ENCODE measurements around the gene MAP1LC3B2. TPM values are rescaled to one million over a fixed set of nuclear protein-coding genes. Genes with fewer than 3 reads are reported as not detected.
"Not testable (repeated sequence)": the region's sequence is repeated elsewhere in the genome, so short reads cannot be mapped to it uniquely, and the experiment has no call there.

MAP1LC3B2 gene
- total RNA-seq, 1 donor from 2014 or later = not detected

GRCh38 chr12:116558280-116559161 is 660 bp upstream of the MAP1LC3B2 start:
- DNase-seq (ENCODE audit: low spot score) = no peak

GRCh38 chr12:116561181-116561821 is 2.1 kb downstream of the MAP1LC3B2 start:
- no peak for DNase-seq (ENCODE audit: low spot score)

DNA sequence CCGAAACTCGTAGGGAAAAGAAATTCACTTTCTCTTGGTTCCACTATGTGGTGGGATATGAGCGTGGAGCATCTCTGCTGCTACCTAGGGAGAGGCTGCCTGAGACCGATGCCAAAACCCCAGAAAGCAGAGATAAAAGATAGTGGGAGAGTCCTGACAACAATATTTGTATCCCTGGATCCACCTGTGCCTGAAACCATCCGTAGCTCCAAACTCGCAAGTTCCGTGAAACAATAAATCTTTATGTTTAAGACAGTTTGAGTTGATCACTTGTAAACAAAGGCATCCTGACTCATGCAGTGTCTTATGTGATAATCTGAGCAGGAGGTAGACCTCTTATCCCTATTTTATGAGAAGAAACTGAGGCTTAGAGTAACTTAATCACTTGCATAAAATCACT is 2.9 kb downstream of the MAP1LC3B2 start:
- DNase-seq (ENCODE audit: low spot score) = no peak

DNA sequence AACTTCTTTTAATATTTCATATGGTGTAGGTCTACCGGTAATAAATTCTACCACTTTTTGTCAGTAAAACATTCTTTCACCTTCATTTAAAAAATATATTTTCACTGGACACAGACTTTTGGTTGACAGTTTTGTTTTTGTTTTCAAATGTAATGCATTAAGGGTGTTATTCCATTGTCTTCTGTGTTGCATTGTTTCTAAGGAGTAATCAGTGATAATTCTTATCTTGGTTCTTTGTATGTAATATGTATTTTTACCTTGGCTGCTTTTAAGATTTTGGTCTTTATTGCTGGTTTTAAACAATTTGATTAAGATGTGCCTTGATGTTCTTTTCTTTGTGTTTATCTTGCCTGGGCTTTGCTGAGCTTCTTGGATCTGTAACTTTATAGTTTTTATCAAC is 4.1 kb downstream of the MAP1LC3B2 start:
- DNase-seq (ENCODE audit: low spot score) = no peak

DNA sequence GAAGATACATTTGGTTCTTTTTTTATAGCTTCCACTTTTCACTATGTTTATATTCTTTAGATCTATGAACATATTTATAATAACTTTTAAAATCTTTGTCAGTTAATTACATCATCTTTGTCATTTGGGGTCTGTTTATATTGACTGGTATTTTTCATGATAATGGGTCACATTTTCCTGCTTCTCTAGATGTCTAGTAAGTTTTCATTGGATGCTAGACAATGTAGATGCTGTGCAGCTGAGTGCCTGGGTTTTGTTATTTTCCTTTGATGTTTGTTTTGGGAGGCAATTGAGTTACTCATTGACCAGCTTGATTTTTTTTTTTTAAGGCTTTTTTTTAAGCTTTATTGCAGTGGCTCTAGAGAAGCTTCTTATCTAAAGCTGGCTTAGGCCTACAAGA is 4.9 kb downstream of the MAP1LC3B2 start:
- no peak for DNase-seq (ENCODE audit: low spot score)

DNA sequence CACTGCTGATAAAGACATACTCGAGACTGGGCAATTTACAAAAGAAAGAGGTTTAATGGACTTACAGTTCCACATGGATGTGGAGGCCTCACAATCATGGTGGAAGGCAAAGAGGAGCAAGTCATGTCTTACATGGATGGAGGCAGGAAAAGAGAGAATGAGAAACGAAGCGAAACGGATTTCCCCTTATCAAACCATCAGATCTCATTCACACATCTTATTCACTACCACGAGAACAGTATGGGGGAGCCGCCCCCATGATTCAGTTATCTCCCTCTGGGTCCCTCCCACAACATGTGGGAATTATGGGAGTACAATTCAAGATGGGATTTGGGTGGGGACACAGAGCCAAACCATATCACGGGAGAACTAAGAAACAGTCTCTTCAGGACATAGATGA is 6.0 kb downstream of the MAP1LC3B2 start:
- not testable (repeated sequence) for DNase-seq (ENCODE audit: low spot score)

GRCh38 chr12:116565963-116566362 is 6.8 kb downstream of the MAP1LC3B2 start:
- no peak for DNase-seq (ENCODE audit: low spot score)

GRCh38 chr12:116568203-116568602 is 9.0 kb downstream of the MAP1LC3B2 start:
- DNase-seq (ENCODE audit: low spot score) = no peak

DNA sequence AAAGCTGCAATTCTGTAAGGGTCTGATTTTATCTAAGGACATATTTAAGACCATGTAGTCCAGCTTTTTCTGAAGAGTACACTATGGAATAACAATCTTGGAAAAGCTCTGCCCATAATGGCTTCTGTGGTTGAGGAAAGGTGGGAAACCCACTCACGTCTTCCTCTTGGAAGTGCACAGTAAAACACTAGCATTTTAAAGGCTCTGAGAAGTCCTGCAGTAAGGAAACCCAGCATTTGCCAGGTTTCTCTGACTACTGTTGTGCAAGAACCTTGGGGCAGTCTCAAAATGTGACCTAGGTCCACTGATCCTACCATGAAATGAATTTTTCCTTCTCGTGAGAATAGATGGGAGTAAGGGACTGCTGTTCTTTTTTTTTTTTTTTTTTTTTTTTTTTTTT is 11.9 kb downstream of the MAP1LC3B2 start:
- DNase-seq (ENCODE audit: low spot score) = no peak

- DNase-seq (ENCODE audit: low spot score) = no peak
These were observed 14.6 kb downstream of the MAP1LC3B2 start for GRCh38 chr12:116573776-116574175.

- DNase-seq (ENCODE audit: low spot score) = not testable (repeated sequence)
These were observed 16.6 kb downstream of the MAP1LC3B2 start for GRCh38 chr12:116575754-116576153.

DNA sequence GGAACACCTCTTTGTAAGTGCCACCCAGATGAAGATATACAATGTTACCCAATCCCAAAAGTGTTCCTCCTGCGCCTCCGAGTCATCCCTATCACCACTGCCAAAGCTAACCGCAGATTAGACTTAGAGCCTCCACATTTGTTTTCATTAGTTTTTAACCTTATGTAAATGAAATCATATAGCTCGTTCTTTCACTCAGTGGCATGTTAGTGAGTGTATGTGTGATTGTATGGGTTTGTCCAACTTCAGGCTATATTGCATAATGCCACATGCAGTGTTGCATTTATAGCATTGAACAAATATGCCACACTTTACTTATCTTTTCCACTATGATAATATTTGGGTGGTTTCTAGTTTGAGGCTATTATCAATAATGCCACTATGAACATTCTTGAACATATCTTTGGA is 18.0 kb downstream of the MAP1LC3B2 start:
- no peak for DNase-seq (ENCODE audit: low spot score)

GRCh38 chr12:116578051-116578450 is 18.9 kb downstream of the MAP1LC3B2 start:
- DNase-seq (ENCODE audit: low spot score) = no peak

GRCh38 chr12:116582610-116583009 is 23.4 kb downstream of the MAP1LC3B2 start:
- no peak for DNase-seq (ENCODE audit: low spot score)

GRCh38 chr12:116583129-116583694 is 24.0 kb downstream of the MAP1LC3B2 start:
- no peak for DNase-seq (ENCODE audit: low spot score)

DNA sequence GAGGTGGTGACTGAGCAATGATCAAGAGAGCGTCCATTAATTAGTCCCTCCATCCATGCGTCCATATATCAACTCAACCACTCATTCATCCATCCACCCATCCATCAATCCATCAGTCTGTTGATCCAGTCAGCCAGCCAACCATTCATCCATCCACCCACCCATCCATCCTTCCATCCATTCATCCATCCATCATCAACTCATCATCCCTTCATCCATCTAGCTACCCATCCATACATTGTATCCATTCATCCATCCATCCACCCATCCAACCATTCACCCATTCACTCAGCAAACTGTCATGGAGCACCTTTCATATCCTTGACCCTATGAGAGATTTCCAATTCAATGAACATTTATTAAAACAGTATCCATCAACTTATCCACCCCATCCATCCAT is 28.1 kb downstream of the MAP1LC3B2 start:
- DNase-seq (ENCODE audit: low spot score) = no peak

DNA sequence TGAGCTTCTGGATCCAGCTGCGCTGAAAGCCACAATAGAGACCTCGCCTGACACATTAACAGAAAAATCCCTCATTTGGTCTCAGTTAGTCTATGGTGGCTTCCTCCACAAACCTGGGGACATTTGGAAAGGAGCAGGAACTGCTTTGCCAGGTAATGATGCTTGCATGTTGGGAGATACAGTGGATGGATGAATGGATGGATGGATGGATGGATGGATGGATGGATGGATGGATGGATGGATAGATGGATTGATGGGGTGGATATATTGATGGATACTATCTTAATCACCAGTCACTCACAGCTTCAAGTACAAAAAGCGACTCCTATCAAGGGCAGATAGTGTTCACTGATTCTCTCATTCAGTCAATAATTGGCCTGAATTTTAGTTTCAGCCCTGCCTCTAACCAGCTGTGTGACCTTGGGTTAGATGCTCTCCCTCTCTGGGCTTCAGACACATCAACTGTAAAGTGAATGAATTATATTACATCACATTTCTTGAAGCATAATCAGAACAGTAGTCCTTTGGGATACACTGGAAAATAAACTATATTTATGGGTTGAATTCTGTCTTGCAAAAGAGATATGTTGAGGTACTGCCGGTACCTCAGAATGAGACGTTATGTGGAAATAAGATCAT is 29.3 kb downstream of the MAP1LC3B2 start:
- DNase-seq (ENCODE audit: low spot score) = no peak

DNA sequence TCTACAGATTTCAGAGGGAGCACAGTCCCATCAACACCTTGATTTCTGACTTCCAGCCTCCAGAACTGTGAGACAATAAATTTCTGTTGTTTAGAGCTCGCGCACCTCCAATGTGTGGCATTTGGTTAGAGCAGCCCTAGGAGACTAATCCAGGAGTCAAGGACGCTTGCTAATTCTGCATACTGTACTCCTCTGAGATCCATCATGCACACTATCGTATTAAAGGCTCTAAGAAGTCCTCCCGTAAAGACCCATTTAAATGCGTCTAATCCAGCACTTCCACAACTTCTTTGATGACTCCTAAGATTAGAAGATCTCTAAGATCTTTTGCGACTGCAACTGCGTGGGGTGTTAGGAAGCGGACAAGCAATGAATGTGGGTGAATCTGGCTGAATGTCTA is 30.4 kb downstream of the MAP1LC3B2 start:
- no peak for DNase-seq (ENCODE audit: low spot score)

DNA sequence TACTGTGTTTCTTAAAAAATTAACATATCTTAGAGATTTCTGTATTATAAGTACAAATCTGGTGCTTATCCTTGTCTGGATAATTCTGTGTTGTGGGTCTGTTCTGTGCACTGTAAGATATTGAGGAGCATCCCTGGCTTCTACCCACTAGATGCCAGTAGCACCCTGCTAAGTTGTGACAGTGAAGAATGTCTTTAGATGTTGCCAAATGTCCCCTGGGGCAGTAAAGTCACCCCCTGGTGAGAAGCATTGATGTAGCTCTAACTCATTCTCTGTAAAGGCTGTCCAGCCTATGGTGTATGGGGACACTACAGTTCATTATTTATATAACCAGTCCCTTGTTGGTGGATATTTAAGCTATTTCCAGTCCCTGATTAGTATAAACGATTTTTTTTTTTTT is 31.4 kb downstream of the MAP1LC3B2 start:
- DNase-seq (ENCODE audit: low spot score) = no peak

DNA sequence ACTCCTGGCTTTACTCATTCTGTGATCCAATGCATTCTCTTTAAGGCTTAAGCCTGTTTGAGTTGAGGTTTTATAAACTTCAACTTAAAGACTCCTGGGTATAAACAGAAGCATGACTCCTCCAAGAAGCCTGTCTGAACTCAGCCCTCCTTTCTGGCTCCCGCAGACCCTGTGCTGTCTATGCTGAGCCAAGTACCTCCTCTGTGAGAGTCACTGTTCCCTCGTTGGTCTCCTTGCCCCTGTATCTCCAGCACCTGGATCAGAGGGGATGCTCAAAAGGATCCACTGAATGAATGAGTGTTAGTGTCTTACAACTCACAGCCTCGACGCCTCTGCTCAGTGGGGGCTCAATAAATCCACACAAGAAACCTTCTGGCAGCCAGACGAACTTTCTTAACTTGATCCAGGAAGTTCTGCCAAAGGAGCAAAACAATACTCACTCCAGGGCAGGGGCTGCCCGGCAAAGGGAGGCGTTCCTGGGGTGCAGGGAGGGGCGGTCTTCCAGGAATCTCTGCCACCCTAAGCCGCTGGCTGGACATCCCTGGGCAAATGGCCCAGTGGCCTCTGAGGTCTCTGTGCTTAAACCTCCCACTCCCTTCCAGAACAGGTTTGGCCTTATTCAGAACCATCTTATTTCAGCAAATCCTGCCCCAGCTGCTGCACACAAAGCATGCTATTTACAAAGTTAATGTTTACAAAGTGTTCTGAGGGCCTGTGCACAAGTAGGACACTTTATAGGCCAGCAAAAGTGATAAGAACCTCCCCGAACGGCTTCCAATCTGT is 32.9 kb downstream of the MAP1LC3B2 start:
- DNase-seq (ENCODE audit: low spot score) = peak; percentile 61

DNA sequence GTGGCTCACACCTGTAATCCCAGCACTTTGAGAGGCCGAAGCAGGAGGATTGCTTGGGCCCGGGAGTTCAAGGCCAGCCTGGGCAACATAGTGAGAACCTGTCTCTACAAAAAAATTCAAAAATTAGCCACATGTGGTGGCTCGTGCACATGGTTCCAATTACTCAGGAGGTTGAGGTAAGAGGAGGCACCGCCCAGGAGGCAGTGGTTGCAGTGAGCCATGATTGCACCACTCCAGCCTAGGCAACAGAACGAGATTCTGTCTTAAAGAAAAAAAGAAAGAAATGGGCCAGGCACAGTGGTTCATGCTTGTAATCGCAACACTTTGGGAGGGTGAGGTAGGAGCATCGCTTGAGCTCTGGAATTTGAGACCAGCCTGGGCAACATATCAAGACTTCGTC is 33.5 kb downstream of the MAP1LC3B2 start:
- DNase-seq (ENCODE audit: low spot score) = no peak

All from ureter (tissue), 1 donor.